ENCODE measurements around the gene RGS10. TPM values are rescaled to one million over a fixed set of nuclear protein-coding genes. Genes with fewer than 3 reads are reported as not detected.

RGS10 gene
- total and polyA plus RNA-seq, 7 donors = 54.1 to 192 (median 125) TPM

DNA sequence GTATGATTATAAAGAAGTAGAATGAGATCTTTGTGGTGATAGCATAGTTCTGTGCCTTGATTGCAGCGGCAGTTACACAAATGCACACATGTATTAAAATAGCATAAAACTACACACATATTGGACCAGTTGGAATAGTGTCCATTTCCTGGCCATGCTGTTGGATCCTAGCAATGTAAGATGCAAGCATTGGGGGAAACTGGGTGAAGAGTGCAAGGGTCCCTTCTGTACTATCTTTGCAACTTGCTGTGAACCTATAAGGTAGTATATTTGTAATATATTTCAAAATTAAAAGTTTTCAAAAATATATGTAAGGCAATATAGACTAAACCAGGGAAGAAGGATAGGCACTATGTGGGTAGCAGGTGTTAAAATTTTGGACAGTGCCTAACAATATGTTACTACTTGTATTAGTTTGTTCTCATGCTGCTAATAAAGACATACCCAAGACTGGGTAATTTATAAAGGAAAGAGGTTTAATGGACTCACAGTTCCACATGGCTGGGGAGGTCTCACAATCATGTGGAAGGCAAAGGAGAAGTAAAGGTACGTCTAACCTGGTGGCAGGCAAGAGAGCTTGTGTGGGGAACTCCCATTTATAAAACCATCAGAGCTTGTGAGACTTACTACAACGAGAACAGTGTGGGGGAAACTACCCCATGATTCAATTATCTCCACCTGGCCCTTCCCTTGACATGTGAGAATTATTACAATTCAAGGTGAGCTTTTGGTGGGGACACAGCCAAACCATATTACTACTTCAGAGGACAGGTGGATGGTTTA, 71.4 kb downstream of the RGS10 start:
- H3K36me3 ChIP-seq = no peaks in the 10 kb centered on the region
- H3K4me1 ChIP-seq = no peaks in the 10 kb centered on the region
- WGBS, 2 donors = 70 to 77% methylated on average over 3 of the region's 3 CpGs
- H3K4me3 ChIP-seq = no peak overlapping the region
- TF ChIP-seq EP300 (IDR thresholded peaks at IDR 0.05) (no peak), POLR2A (IDR thresholded peaks at IDR 0.05) (no peak), POLR2AphosphoS5 (IDR thresholded peaks at IDR 0.05) (no peak)
- TF ChIP-seq, protein P1, sequence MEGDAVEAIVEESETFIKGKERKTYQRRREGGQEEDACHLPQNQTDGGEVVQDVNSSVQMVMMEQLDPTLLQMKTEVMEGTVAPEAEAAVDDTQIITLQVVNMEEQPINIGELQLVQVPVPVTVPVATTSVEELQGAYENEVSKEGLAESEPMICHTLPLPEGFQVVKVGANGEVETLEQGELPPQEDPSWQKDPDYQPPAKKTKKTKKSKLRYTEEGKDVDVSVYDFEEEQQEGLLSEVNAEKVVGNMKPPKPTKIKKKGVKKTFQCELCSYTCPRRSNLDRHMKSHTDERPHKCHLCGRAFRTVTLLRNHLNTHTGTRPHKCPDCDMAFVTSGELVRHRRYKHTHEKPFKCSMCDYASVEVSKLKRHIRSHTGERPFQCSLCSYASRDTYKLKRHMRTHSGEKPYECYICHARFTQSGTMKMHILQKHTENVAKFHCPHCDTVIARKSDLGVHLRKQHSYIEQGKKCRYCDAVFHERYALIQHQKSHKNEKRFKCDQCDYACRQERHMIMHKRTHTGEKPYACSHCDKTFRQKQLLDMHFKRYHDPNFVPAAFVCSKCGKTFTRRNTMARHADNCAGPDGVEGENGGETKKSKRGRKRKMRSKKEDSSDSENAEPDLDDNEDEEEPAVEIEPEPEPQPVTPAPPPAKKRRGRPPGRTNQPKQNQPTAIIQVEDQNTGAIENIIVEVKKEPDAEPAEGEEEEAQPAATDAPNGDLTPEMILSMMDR (IDR thresholded peaks at IDR 0.05) = no peak
- H3K27ac ChIP-seq = no peak overlapping the region
- DNase-seq = no peak
- intact Hi-C loops (cut with DNase I) = no loop called here
- no peaks in the 10 kb centered on the region for H3K27me3 ChIP-seq
- no peaks in the 10 kb centered on the region for H3K9me3 ChIP-seq

DNA sequence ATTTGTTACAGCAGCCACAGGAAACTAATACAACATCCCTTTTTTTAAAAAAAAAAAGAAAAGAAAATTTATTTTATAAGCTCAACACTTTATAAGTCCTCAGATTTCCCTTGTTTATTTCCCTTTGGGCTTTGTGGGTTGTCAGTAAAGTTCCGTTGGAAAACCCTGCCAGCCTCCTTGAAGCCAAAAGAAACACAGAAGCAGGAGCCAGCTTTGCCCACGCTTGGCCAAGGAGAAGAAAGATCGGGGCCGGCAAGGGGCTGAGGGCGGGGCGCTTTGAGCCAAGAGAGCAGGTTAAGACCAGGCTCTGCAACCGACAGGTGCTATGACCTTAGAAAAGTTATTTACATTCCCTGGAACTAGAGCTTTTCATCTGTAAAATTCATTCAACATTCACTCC, 72.7 kb downstream of the RGS10 start:
- WGBS, 2 donors = 48 to 67% methylated on average over 7 of the region's 7 CpGs
- no peak overlapping the region for H3K4me3 ChIP-seq
- no peaks in the 10 kb centered on the region for H3K27me3 ChIP-seq
- H3K4me1 ChIP-seq = no peaks in the 10 kb centered on the region
- intact Hi-C loops (cut with DNase I) = no loop called here
- no peaks in the 10 kb centered on the region for H3K9me3 ChIP-seq
- H3K27ac ChIP-seq = no peak overlapping the region
- no peak for TF ChIP-seq POLR2A (IDR thresholded peaks at IDR 0.05)
- H3K36me3 ChIP-seq = no peaks in the 10 kb centered on the region
- DNase-seq = no peak

DNA sequence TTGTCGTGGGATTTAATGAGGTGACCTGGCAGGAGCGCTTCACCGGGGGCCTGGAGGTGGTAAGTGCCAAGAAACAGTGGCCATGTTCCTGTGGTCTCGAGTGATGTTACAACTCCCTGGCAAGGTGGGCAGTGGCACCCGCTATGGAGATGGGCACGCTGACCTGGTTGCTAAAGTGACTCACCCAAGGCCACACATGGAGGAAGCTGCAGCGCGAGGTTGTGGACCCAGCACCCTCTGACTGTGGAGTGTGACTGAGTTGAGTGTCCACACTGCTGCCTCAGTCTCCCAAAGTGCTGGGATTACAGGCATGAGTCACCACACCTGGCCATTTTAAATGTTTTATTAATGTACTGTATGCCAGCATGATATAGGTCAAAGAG, 73.2 kb downstream of the RGS10 start:
- no peak overlapping the region for H3K4me3 ChIP-seq
- no peaks in the 10 kb centered on the region for H3K9me3 ChIP-seq
- H3K4me1 ChIP-seq = no peaks in the 10 kb centered on the region
- no peak overlapping the region for H3K27ac ChIP-seq
- intact Hi-C loops (cut with DNase I) = no loop called here
- no peaks in the 10 kb centered on the region for H3K27me3 ChIP-seq
- TF ChIP-seq POLR2A (IDR thresholded peaks at IDR 0.05) (no peak), EP300 (IDR thresholded peaks at IDR 0.05) (no peak), POLR2AphosphoS5 (IDR thresholded peaks at IDR 0.05) (no peak)
- TF ChIP-seq, protein P1 (IDR thresholded peaks at IDR 0.05) = no peak
- WGBS, 2 donors = 95% methylated on average over 8 of the region's 8 CpGs
- H3K36me3 ChIP-seq = no peaks in the 10 kb centered on the region
- DNase-seq = no peak

DNA sequence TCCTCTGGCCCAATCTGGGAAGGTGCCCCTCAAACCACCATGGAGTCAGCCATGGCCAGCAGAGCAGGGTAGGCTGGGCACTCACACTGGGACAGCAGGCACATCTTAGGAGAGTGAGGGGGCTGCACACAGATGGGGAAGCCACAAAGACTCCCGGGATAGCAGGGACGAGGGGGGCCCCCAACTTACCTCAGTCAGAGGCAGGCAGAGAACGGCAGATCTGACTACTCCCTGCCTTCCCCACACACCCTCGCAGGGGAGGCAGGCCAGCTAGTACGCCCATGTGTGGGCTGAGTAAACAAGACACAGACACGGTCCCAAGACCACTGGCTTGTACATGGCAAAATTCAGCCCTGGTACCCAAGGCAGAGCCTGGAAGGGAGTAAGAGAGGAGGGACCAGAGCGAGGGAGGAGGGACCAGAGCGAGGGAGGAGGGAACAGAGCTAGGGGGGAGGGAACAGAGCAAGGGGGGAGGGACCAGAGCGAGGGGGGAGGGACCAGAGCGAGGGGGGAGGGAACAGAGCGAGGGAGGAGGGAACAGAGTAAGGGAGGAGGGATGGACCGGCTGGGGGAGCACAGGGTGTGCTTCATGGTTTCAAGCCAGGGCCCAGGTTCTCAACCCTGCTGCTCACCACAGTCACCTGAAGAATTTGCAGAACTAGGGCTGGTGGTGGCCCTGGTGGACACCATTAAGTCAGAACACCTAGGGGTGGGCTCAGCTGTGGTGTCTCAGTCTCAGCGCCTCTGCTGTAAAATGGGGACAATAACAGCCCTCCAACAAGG, 73.8 kb downstream of the RGS10 start:
- no peak for DNase-seq
- 75 to 81% methylated on average over 13 of the region's 13 CpGs for WGBS, 2 donors
- Histone ChIP-seq H3K36me3 (no peaks in the 10 kb centered on the region), H3K9me3 (no peaks in the 10 kb centered on the region), H3K27me3 (no peaks in the 10 kb centered on the region), H3K4me3 (no peak overlapping the region), H3K4me1 (no peaks in the 10 kb centered on the region), H3K27ac (no peak overlapping the region)
- no peak for TF ChIP-seq EP300 (IDR thresholded peaks at IDR 0.05)
- no peak for TF ChIP-seq POLR2AphosphoS5 (IDR thresholded peaks at IDR 0.05)
- TF ChIP-seq, protein P1 (IDR thresholded peaks at IDR 0.05) = no peak
- no peak for TF ChIP-seq POLR2A (IDR thresholded peaks at IDR 0.05)
- intact Hi-C loops (cut with DNase I) = no loop called here

DNA sequence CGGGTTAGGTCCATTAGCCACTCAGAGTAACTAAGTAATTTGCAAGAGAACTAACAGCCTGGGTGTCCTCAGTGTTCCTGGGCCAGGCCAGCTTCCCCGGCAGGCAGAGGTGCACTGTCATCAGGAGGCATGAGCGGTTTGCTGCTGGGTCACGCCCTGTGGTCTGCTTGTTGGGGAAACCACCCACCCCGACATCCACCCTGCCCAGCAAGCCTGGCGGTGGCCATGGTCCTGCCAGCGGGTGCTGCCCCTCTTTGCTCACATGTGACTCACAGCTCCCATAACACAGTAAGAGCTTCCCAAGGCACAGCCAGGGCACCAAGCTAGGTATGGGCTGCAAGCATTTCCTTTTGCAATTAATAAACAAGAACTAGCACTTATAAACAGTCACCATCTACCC, 75.9 kb downstream of the RGS10 start:
- no peaks in the 10 kb centered on the region for H3K4me1 ChIP-seq
- no peaks in the 10 kb centered on the region for H3K9me3 ChIP-seq
- no peaks in the 10 kb centered on the region for H3K36me3 ChIP-seq
- DNase-seq = no peak
- intact Hi-C loops (cut with DNase I) = no loop called here
- no peaks in the 10 kb centered on the region for H3K27me3 ChIP-seq
- TF ChIP-seq POLR2A (IDR thresholded peaks at IDR 0.05) (no peak), POLR2AphosphoS5 (IDR thresholded peaks at IDR 0.05) (no peak), EP300 (IDR thresholded peaks at IDR 0.05) (no peak)
- TF ChIP-seq, protein P1 (IDR thresholded peaks at IDR 0.05) = no peak
- 59 to 62% methylated on average over 7 of the region's 7 CpGs for WGBS, 2 donors
- H3K27ac ChIP-seq = no peak overlapping the region
- H3K4me3 ChIP-seq = no peak overlapping the region

Data from sigmoid colon (tissue), 7 donors.